GM21619 (cell line): ENCODE measurements around the gene GOLGA3.

Experiments used
- ATAC-seq: cut with Tn5 transposase; IDR thresholded peaks from one replicate; pipeline ENCODE4 v1.9.1; 2021; ENCODE audit not compliant: unreplicated experiment

The GOLGA3 gene

GRCh38 chr12:132724506-132725241, 104.0 kb downstream of the GOLGA3 start:
- ATAC-seq, result no peak

- ATAC-seq, result no peak
These were observed 104.9 kb downstream of the GOLGA3 start for GRCh38 chr12:132723764-132724140.

GRCh38 chr12:132723015-132723763, 105.5 kb downstream of the GOLGA3 start:
- ATAC-seq, result no peak

- ATAC-seq, result no peak
These were observed 107.9 kb downstream of the GOLGA3 start for GRCh38 chr12:132720606-132721345.

GRCh38 chr12:132719954-132720324, 108.7 kb downstream of the GOLGA3 start:
- no peak for ATAC-seq

- ATAC-seq, result no peak
These were observed 109.3 kb downstream of the GOLGA3 start for GRCh38 chr12:132719141-132719953.
